Measurements from ENCODE around the gene WWOX. TPM values are rescaled to one million over a fixed set of nuclear protein-coding genes. Genes with fewer than 3 reads are reported as not detected.

WWOX gene
- total RNA-seq, 2 experiments from 2014 or later: 19.9 to 29.4 TPM

DNA sequence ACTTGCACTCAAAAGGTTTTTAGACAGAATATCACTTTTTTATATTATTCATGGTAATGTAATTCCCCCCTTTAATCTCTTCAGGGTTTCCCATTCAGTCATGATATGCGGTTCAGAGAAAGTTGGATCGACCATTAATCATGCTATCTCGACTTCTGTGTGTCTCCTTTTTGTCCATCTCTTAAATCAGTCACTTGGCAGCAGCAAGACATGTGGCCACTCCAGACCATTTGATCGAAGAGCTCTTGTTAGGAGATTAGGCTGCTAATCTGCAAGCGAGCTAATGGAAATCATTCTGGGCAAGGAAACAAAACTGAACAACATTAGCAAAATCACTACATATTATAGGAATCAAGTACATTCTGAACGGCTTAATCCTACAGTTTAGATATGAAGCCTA lies 449.9 kb downstream of the WWOX start:
- H3K36me3 Mint-ChIP-seq (ENCODE audit: low read depth): no peaks in the 10 kb centered on the region
- DNase-seq (no peak), ATAC-seq (no peak)
- ChIA-PET POLR2A (no interaction called here), CTCF (no interaction called here)
- H3K4me1 Mint-ChIP-seq: peaks cover 2% of the 10 kb centered on the region
- H3K4me3 Mint-ChIP-seq: no peak overlapping the region
- intact Hi-C loops (cut with DNase I, micrococcal nuclease): no loop called here
- H3K27me3 Mint-ChIP-seq: no peaks in the 10 kb centered on the region
- H3K9me3 Mint-ChIP-seq (ENCODE audit: low read depth): no peaks in the 10 kb centered on the region
- H3K27ac Mint-ChIP-seq: no peak overlapping the region

DNA sequence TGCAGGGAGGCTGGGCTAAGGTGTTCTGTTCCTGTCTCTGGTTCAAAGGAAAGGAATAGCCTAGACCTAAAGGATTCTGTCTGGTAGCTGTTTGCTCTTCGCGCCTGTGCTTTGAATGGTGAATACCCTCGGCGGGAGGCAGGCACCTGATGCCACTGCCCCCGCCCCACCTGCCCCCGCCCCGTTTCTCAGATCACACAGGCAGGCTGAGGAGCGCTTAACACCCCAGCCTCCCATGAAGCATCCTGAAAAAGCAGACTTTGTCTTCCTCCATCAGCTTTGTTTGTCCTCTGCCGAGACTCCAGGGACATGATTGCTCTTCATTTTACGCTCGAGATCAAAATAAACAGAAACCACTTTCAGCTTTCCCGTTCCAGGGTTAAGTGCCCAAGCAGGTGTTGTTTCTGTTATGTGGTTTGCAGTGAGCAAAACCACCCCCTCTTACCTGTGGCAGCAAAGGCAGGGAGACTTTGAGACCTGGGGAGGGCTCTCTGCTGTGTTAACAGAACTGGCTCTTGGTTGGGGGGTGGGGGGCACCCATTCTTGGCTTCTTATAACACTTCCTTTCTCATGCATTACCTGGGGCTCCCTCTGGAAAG lies 452.1 kb downstream of the WWOX start:
- intact Hi-C loops (cut with DNase I, micrococcal nuclease): no loop called here
- H3K36me3 Mint-ChIP-seq (ENCODE audit: low read depth): no peaks in the 10 kb centered on the region
- H3K27me3 Mint-ChIP-seq: no peaks in the 10 kb centered on the region
- H3K27ac Mint-ChIP-seq: no peak overlapping the region
- H3K4me3 Mint-ChIP-seq: no peak overlapping the region
- H3K9me3 Mint-ChIP-seq (ENCODE audit: low read depth): no peaks in the 10 kb centered on the region
- ATAC-seq (no peak), DNase-seq (no peak)
- POLR2A ChIA-PET: no interaction called here
- peaks cover 2% of the 10 kb centered on the region for H3K4me1 Mint-ChIP-seq
- CTCF ChIA-PET: no interaction called here

DNA sequence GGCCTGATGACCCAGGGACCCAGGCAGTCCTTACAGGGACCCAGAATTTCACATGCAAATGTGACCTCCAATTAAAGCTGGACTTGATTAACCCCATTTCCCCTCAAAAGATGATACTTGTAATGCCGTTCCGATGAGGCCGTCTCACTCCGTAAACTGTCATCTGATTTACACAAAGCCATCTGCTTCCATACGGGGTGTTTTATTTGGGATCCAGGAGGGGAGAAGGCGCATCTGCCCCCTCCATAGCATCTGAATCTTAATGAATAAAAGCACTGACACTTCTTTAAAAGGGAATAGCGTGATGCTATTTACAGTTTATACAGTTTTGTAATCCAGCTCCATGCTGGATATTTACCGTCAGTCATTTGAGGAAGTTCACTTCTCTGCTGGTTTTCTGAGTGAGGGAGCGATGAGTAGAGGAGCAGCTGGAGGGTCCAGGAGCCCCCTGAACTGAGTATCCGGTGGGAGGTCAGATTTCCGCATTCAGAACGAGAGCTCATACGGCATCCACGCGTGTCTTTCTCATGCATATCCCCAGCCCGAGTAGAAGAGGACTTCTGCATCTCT lies 452.7 kb downstream of the WWOX start:
- intact Hi-C loops (cut with DNase I, micrococcal nuclease): no loop called here
- ChIA-PET POLR2A (no interaction called here), CTCF (interaction anchor here (0.6 kb wide), 1 partner anchor 332 kb away, joined by 3 read pairs; no protein-coding TSS in a partner anchor)
- Mint-ChIP-seq H3K4me1 (peaks cover 2% of the 10 kb centered on the region), H3K9me3 (ENCODE audit: low read depth) (no peaks in the 10 kb centered on the region), H3K36me3 (ENCODE audit: low read depth) (no peaks in the 10 kb centered on the region), H3K27me3 (no peaks in the 10 kb centered on the region), H3K27ac (no peak overlapping the region), H3K4me3 (no peak overlapping the region)
- ATAC-seq: no peak
- DNase-seq: no peak

DNA sequence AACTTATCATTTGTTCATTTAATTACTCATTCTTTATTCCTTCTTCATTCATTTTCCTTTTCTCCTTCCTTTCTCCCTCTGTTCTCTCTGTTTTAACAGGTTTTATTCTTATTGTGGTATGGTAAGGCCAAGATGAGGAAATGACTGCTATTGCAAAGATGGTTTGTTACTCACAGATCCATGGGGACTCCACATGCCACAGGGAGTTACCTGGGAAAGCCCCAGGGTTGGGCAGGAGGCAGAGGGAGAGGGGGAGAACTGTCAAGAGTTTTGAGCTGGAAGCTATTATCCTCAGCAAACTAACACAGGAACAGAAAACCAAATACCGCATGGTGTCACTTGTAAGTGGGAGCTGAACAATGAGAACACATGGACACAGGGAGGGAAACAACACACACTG lies 453.3 kb downstream of the WWOX start:
- ATAC-seq (no peak), DNase-seq (no peak)
- CTCF ChIA-PET: interaction anchor here (0.6 kb wide), 1 partner anchor 331 kb away, joined by 3 read pairs; no protein-coding TSS in a partner anchor
- POLR2A ChIA-PET: no interaction called here
- no peaks in the 10 kb centered on the region for H3K36me3 Mint-ChIP-seq (ENCODE audit: low read depth)
- intact Hi-C loops (cut with DNase I, micrococcal nuclease): no loop called here
- no peak overlapping the region for H3K4me3 Mint-ChIP-seq
- no peaks in the 10 kb centered on the region for H3K9me3 Mint-ChIP-seq (ENCODE audit: low read depth)
- H3K27ac Mint-ChIP-seq: no peak overlapping the region
- H3K4me1 Mint-ChIP-seq: peaks cover 2% of the 10 kb centered on the region
- no peaks in the 10 kb centered on the region for H3K27me3 Mint-ChIP-seq

DNA sequence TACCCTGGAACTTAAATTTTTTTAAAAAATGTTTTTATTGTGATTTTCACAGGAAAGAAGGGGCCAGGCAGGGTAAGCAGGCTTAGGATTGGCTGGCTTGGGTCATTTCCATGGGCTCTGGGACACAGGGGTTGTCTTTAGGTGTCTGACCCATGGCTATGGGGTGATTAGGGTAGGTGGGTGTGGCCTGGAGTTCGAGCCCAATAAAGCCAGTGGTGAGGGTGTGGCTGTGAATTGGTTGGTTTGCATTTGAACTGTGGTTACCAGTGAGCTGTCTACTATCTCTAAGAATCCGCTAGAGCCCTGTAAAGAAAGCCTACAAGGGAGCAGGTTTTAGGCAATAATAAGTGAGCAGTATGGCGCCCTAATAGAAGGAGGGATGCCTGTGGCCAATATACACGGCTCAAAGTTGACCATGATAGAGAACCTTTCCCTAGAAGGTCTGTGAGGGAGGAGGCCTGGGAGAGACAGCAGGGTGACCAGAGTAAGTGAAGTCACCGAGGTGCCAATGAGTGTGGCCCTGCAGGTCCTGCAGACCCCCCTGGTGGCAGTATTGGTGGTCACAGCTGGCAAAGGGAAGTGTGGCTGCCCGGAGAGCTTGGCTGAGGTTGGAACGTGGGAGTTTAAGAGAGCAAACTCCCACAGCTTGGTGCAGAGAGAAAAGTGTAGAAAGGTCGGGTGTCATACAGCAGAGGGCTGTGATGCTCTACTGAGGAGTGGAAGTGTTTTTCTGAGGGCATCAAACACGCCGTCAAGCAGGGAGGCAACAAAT lies 454.0 kb downstream of the WWOX start:
- peaks cover 2% of the 10 kb centered on the region for H3K4me1 Mint-ChIP-seq
- ChIA-PET CTCF (interaction anchor here (0.6 kb wide), 2 partner anchors 85 to 1762 kb away, joined by 3 read pairs; no protein-coding TSS in a partner anchor), POLR2A (no interaction called here)
- no peaks in the 10 kb centered on the region for H3K27me3 Mint-ChIP-seq
- no peak for ATAC-seq
- H3K9me3 Mint-ChIP-seq (ENCODE audit: low read depth): no peaks in the 10 kb centered on the region
- intact Hi-C loops (cut with DNase I, micrococcal nuclease): no loop called here
- H3K4me3 Mint-ChIP-seq: no peak overlapping the region
- no peak overlapping the region for H3K27ac Mint-ChIP-seq
- no peak for DNase-seq
- H3K36me3 Mint-ChIP-seq (ENCODE audit: low read depth): no peaks in the 10 kb centered on the region

DNA sequence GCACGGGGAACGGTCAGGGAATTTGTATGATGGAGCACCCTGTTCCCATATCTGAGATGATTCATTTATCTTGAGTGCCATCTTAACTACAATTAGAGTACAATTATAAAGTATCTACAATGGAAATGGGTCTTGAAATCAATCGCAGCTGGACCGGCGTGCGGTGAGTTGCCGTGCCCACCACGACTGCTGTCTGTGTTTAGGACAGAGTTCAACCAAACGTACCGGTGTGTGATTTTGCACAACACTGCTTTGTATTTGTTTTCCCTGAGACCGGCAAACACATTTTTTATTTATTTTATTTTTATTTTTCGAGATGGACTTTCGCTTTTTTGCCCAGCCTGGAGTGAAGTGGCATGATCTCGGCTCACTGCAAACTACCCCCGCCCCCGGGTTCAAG lies 457.0 kb downstream of the WWOX start:
- intact Hi-C loops (cut with DNase I, micrococcal nuclease): no loop called here
- Mint-ChIP-seq H3K36me3 (ENCODE audit: low read depth) (no peaks in the 10 kb centered on the region), H3K4me3 (no peak overlapping the region), H3K27me3 (no peaks in the 10 kb centered on the region), H3K27ac (no peak overlapping the region), H3K9me3 (ENCODE audit: low read depth) (no peaks in the 10 kb centered on the region), H3K4me1 (peaks cover 2% of the 10 kb centered on the region)
- DNase-seq (no peak), ATAC-seq (no peak)
- ChIA-PET POLR2A (no interaction called here), CTCF (no interaction called here)

DNA sequence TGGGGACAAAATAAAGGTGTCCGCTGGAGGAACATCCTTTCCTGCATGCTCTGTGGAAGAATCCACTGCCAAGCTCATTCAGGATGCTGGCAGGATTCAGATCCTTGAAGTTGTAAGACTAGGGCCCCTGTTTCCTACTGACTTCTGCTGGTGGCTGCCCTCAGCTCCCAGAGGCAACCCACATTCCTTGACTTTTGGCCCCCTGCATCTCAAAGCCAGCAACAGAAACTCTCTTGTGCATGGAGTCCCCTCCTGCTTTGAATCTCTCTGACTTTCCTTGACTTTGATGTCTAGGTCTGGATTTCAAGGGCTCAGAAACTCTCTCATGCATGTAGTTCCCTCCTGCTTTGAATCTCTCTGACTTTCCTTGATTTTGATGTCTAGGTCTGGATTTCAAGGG lies 461.5 kb downstream of the WWOX start:
- Mint-ChIP-seq H3K27ac (no peak overlapping the region), H3K4me3 (no peak overlapping the region), H3K27me3 (no peaks in the 10 kb centered on the region), H3K36me3 (ENCODE audit: low read depth) (peaks cover 2% of the 10 kb centered on the region), H3K4me1 (peaks cover under 1% of the 10 kb centered on the region), H3K9me3 (ENCODE audit: low read depth) (no peaks in the 10 kb centered on the region)
- CTCF ChIA-PET: no interaction called here
- DNase-seq (no peak), ATAC-seq (no peak)
- POLR2A ChIA-PET: no interaction called here
- intact Hi-C loops (cut with DNase I, micrococcal nuclease): no loop called here

DNA sequence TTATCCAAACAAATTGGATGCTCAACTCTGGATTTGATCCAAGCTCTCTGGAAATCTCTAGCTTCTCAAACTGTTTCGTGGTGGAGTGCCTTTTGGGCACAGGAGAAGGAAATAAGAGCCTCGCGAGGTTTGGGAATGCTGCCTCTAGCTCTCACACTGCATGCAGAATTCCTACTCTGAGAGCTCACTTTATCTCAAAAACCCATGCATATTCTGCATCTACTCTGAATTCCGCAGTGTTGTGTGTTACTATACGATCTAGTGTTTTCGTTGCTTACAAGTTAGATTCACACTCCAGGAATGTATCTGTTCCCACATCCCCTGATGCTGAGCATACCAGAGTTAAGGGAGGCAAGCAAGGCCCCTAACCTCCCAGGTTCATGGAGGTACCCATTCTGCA lies 462.7 kb downstream of the WWOX start:
- H3K27ac Mint-ChIP-seq: no peak overlapping the region
- ATAC-seq: no peak
- H3K4me3 Mint-ChIP-seq: no peak overlapping the region
- CTCF ChIA-PET: no interaction called here
- H3K36me3 Mint-ChIP-seq (ENCODE audit: low read depth): peaks cover 2% of the 10 kb centered on the region
- H3K27me3 Mint-ChIP-seq: no peaks in the 10 kb centered on the region
- intact Hi-C loops (cut with DNase I, micrococcal nuclease): no loop called here
- peaks cover 12% of the 10 kb centered on the region for H3K4me1 Mint-ChIP-seq
- DNase-seq: no peak
- no peaks in the 10 kb centered on the region for H3K9me3 Mint-ChIP-seq (ENCODE audit: low read depth)
- POLR2A ChIA-PET: interaction anchor here (0.5 kb wide), 1 partner anchor 237 kb away, joined by 4 read pairs; no protein-coding TSS in a partner anchor

DNA sequence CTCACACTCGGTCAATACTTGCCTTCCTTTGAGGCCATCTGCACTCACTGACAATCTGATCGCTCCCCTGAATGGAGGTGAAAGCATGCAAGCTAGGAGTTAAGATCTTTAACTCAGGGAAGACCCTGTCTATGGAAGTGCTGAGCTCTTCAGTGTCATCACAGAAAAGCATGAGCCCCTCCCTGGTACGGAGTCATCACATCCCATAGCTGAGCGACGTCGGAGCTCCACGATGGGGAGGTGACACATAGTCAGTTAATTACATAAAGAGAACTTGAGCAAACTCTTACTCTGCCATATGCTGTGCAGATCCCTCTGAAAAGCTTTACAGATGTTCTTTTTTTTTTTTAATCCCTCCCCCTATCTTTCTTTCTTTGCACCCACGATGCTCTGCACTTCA lies 463.2 kb downstream of the WWOX start:
- Mint-ChIP-seq H3K27ac (no peak overlapping the region), H3K4me1 (peaks cover 12% of the 10 kb centered on the region), H3K27me3 (no peaks in the 10 kb centered on the region), H3K9me3 (ENCODE audit: low read depth) (no peaks in the 10 kb centered on the region), H3K36me3 (ENCODE audit: low read depth) (peaks cover 2% of the 10 kb centered on the region), H3K4me3 (no peak overlapping the region)
- DNase-seq (no peak), ATAC-seq (no peak)
- ChIA-PET POLR2A (no interaction called here), CTCF (no interaction called here)
- intact Hi-C loops (cut with DNase I, micrococcal nuclease): no loop called here

DNA sequence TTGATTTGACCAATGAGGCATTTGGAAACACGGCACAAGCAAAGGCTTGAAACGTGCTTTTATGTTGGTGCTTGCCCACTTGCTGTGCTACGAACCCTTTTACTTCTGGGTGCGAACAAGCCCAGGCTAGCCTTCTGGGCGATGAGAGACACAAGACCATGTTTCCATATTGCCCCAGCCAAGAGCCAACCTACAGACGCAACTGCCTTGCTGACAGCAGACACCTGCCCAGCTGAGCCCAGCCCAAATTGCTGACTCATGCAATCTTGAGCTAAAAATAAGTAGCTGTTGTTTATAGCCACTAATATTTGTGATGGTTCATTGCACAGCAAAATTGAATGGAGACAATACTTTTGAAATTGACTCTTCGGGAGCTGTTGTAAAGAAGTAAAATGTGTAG lies 464.5 kb downstream of the WWOX start:
- CTCF ChIA-PET: no interaction called here

DNA sequence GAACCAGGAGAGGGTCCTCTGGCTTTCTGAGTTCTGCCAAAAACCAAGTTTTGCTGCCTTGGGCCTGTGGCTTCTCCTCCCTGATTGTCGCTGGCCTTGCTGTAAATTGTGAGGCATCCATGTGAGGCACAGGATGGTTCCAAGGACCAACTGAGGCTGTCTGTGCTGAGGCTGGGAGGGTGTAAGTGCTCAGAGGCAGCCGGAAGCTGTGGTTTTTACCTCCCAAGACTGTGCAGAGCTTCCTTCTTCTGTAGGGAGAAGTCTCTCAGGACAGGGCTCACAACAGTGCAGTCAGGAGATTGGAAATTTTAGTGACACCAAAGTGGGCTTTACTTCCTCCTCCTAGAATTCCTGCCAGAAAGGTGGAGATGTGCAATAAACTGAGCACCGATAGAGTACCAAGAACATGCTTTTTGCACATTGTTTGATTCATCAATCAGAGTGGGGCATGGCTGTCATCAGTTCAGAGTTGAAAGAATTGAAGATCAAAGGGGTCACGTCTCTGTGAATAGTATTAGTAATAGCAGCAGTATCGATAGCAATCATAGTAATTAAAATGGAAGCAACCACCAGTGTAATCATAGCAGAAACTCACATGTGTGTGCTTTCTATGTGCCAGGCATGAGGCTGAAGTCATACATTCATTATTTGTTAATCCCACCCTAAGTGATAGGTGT lies 467.1 kb downstream of the WWOX start:
- H3K36me3 Mint-ChIP-seq (ENCODE audit: low read depth): peaks cover 2% of the 10 kb centered on the region

More for the DNA sequence above, 464.5 kb downstream of the WWOX start:
- H3K27ac Mint-ChIP-seq: no peak overlapping the region
- peaks cover 12% of the 10 kb centered on the region for H3K4me1 Mint-ChIP-seq
- intact Hi-C loops (cut with DNase I, micrococcal nuclease): no loop called here
- no peaks in the 10 kb centered on the region for H3K27me3 Mint-ChIP-seq
- DNase-seq (no peak), ATAC-seq (no peak)
- no peak overlapping the region for H3K4me3 Mint-ChIP-seq
- POLR2A ChIA-PET: no interaction called here
- H3K36me3 Mint-ChIP-seq (ENCODE audit: low read depth): peaks cover 2% of the 10 kb centered on the region
- H3K9me3 Mint-ChIP-seq (ENCODE audit: low read depth): no peaks in the 10 kb centered on the region

More for the DNA sequence above, 467.1 kb downstream of the WWOX start:
- ChIA-PET CTCF (interaction anchor here (1.1 kb wide), 1 partner anchor 11 kb away, joined by 3 read pairs; no protein-coding TSS in a partner anchor), POLR2A (no interaction called here)
- peak; percentile 51 for ATAC-seq
- Mint-ChIP-seq H3K9me3 (ENCODE audit: low read depth) (no peaks in the 10 kb centered on the region), H3K4me1 (peaks cover 20% of the 10 kb centered on the region), H3K27me3 (no peaks in the 10 kb centered on the region), H3K4me3 (no peak overlapping the region), H3K27ac (no peak overlapping the region)
- DNase-seq: peak; percentile 8
- intact Hi-C loops (cut with DNase I, micrococcal nuclease): no loop called here
